ENCODE measurements around the gene ERN1.
A peak's percentile ranks its signal among the peaks of the same experiment; 100 is the strongest.

ERN1 gene

DNA sequence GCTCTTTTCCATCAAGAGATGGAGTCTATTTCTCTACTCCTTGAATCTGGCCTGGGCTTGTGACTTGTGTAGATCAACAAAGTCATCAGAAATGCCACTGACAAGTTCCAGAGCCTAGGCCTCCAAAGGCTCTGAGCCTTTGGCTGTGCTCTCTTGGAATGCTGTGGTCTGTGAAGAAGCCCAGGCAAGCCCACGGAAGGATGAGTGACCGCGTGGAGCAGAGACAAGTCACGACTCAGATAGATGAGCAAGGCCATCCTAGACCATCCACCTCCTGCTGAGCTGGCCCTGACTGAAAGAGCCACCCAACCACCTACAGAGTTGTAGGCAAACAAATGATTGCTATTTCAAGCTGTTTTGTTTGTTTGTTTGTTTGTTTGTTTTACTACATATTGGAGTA is 97.9 kb downstream of the ERN1 start:
- no peak for DNase-seq (ENCODE audit: low read depth)
- no peak overlapping the region for H3K4me3 ChIP-seq (ENCODE audit: low read depth, low read length)
- TF ChIP-seq MYC (IDR thresholded peaks at IDR 0.05; ENCODE audit: low read depth, low read length), result no peak

DNA sequence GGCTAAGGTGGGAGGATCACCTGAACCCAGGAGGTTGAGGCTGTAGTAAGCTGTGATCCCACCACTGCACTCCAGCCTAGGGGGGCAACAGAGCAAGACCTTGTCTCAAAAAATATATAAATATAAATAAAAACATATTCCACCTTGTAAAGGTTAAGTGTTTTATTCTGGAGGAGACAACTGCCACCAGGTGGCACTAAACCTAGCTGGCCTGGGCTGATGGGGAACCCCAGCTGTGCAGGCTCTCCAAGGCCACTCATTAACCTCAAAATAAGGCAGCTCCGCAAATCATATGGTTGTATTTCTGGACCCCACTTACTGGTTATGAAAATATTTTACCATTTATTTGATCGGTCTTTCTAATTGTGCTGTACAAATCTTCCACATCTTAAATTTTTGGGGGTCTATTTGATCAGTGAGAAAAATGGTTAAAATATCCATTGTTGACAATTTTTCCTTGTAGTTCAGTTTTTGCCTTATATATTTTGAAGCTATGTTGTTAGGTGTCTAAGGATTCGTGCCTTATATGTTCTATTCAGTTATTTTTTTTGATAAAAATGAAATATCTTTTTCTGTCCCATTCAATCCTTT is 101.0 kb downstream of the ERN1 start:
- TF ChIP-seq POLR2A (IDR thresholded peaks at IDR 0.05; ENCODE audit: extremely low read depth, insufficient read length), result no peak
- TF ChIP-seq, protein P1, sequence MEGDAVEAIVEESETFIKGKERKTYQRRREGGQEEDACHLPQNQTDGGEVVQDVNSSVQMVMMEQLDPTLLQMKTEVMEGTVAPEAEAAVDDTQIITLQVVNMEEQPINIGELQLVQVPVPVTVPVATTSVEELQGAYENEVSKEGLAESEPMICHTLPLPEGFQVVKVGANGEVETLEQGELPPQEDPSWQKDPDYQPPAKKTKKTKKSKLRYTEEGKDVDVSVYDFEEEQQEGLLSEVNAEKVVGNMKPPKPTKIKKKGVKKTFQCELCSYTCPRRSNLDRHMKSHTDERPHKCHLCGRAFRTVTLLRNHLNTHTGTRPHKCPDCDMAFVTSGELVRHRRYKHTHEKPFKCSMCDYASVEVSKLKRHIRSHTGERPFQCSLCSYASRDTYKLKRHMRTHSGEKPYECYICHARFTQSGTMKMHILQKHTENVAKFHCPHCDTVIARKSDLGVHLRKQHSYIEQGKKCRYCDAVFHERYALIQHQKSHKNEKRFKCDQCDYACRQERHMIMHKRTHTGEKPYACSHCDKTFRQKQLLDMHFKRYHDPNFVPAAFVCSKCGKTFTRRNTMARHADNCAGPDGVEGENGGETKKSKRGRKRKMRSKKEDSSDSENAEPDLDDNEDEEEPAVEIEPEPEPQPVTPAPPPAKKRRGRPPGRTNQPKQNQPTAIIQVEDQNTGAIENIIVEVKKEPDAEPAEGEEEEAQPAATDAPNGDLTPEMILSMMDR (IDR thresholded peaks at IDR 0.05; ENCODE audit: low read depth, low read length), result peak; percentile 70
- no peak overlapping the region for H3K4me3 ChIP-seq (ENCODE audit: low read depth, low read length)
- DNase-seq (ENCODE audit: low read depth), result peak; percentile 69

DNA sequence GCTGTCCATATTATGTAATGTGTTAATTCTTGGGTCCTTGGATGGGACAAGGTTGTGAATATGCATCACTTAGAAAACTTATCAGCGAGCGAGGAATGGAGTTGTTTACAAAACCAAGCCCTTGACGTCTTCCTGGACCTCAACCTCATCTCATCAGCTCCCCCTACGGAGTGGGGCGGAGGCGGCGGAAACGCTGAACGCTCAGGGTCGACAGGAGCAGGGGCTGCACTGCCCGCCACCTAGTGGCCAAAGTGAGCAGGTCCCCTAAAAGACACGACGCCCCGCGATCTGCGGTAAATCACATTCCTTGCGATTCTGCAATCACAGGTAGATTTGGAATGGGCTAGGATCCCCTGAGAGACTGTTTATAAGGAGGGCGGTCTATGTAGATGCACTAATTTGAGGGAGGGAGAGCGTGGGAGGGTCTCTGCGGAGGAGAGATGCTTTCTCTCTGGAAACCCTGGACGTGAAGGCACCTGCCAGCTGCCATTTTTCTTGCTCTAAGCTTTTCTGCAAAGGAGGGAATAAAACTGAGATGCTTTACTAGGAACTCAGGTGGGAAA is 104.1 kb downstream of the ERN1 start:
- DNase-seq (ENCODE audit: low read depth), result peak; percentile 83
- H3K4me3 ChIP-seq (ENCODE audit: low read depth, low read length), result no peak overlapping the region

DNA sequence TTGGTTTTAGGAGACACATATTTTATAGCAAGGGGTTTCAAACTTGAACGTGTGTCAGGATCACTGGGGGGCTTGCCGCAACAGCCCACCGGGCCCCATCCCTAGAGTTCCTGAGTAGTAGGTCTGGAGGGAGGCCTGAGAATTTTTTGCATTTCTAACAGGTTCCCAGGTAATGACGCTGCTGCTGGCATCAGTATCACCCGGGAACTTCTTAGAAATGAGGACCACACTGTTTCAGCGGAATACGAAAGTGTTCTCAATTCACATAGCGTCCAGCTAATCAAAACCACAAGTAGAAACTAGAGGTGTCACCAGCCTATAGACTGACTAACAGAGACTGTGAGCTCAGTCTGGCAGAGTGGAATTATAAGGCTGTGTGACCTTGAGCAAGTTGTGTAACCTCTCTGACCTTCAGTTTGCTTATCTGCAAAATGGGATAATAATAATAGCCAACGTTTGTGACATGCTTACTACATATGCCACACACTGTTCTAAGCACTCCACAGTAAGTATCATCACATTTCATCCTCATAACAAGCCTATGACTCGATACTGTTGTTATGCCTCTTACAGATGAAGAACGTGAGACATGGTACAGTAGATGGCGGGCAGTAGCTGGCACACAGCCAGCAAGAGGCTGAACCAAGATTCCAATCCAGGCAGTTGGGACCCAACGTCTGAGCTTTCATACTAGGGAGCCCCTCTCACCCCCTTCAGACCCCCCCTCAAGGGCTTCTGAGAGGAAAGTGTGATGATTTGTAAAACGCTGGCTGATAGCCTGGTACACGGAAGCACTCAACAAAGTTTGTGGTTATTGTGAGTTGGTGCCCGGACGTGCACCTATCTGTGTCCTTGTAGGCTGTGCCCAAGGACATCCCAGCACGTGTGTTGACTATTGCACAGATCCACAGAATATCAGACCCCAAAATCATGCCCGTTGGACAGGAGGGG is 104.9 kb downstream of the ERN1 start:
- DNase-seq (ENCODE audit: low read depth), result no peak
- H3K4me3 ChIP-seq (ENCODE audit: low read depth, low read length), result no peak overlapping the region
- TF ChIP-seq, protein P2, sequence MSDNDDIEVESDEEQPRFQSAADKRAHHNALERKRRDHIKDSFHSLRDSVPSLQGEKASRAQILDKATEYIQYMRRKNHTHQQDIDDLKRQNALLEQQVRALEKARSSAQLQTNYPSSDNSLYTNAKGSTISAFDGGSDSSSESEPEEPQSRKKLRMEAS (IDR thresholded peaks at IDR 0.05; ENCODE audit: low read depth, low read length), result no peak
- TF ChIP-seq MYC (IDR thresholded peaks at IDR 0.05; ENCODE audit: low read depth, low read length), result no peak
- no peak for TF ChIP-seq POLR2A (IDR thresholded peaks at IDR 0.05; ENCODE audit: extremely low read depth, insufficient read length)
- TF ChIP-seq, protein P1 (IDR thresholded peaks at IDR 0.05; ENCODE audit: low read depth, low read length), result no peak

More for the DNA sequence above, 104.1 kb downstream of the ERN1 start:
- 0 out of 2 replicates have a peak, but pooled peaks have one; percentile 8 for TF ChIP-seq MYC (IDR thresholded peaks at IDR 0.05; ENCODE audit: low read depth, low read length)
- TF ChIP-seq, protein P1 (IDR thresholded peaks at IDR 0.05; ENCODE audit: low read depth, low read length), result peak; percentile 93
- TF ChIP-seq, protein P2 (IDR thresholded peaks at IDR 0.05; ENCODE audit: low read depth, low read length), result peak; percentile 59; the same call in 1 of the 2 replicates
- TF ChIP-seq POLR2A (IDR thresholded peaks at IDR 0.05; ENCODE audit: extremely low read depth, insufficient read length), result no peak

DNA sequence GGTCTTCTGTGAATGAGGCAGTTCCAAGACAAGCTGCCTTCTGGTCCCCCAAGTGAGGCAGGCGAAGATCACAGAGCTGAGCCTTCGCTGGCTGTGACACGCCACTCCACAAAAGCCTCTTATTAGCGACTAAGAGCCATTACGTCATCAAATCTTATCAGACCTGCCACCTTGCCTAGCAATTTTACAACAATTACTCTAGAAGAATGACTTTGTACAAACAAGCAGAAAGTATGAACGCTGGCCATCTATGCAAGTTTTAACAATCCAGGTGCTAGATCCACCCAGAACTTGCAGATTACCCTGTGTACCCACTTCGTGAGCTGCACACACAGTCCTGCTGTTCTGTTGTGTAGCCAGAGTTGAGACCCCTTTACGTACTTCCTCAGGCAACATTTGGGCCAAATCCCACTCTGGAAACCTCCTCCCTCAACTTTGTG is 105.7 kb downstream of the ERN1 start:
- TF ChIP-seq, protein P2 (IDR thresholded peaks at IDR 0.05; ENCODE audit: low read depth, low read length), result no peak
- TF ChIP-seq MYC (IDR thresholded peaks at IDR 0.05; ENCODE audit: low read depth, low read length) (no peak), POLR2A (IDR thresholded peaks at IDR 0.05; ENCODE audit: extremely low read depth, insufficient read length) (no peak)
- TF ChIP-seq, protein P1 (IDR thresholded peaks at IDR 0.05; ENCODE audit: low read depth, low read length), result no peak
- DNase-seq (ENCODE audit: low read depth), result peak; percentile 36

DNA sequence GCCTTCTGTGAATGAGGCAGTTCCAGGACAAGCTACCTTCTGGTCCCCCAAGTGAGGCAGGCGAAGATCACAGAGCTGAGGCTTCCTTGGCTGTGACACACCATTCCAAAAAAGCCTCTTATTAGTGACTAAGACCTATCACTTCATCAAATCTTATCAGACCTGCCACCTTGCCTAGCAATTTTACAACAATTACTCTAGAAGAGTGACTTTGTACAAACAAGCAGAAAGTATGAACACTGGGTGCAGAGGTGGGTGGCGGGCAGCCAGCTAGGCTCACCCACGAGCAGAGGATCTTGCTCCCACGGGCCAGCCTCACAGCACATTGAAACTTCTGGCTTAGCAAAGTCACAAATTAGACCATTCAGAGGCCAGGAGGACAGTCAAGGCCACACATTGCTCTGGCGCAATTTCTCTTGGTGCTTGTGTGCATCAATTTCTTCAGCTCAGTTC is 107.3 kb downstream of the ERN1 start:
- no peak overlapping the region for H3K4me3 ChIP-seq (ENCODE audit: low read depth, low read length)
- no peak for DNase-seq (ENCODE audit: low read depth)
- TF ChIP-seq POLR2A (IDR thresholded peaks at IDR 0.05; ENCODE audit: extremely low read depth, insufficient read length) (no peak), MYC (IDR thresholded peaks at IDR 0.05; ENCODE audit: low read depth, low read length) (no peak)
- TF ChIP-seq, protein P2 (IDR thresholded peaks at IDR 0.05; ENCODE audit: low read depth, low read length), result no peak
- TF ChIP-seq, protein P1 (IDR thresholded peaks at IDR 0.05; ENCODE audit: low read depth, low read length), result no peak

More for the DNA sequence above, 105.7 kb downstream of the ERN1 start:
- H3K4me3 ChIP-seq (ENCODE audit: low read depth, low read length), result no peak overlapping the region

Data from NB4 (cell line).